ENCODE data around the gene KRTAP12-4.
"Not testable (repeated sequence)": the region's sequence is repeated elsewhere in the genome, so short reads cannot be mapped to it uniquely, and the experiment has no call there.

KRTAP12-4 gene

GRCh38 chr21:44653656-44654575 is 543 bp downstream of the KRTAP12-4 start:
- DNase-seq (ENCODE audit: low spot score) = no peak

GRCh38 chr21:44653123-44653522 is 1.3 kb downstream of the KRTAP12-4 start:
- DNase-seq (ENCODE audit: low spot score) = no peak

GRCh38 chr21:44650973-44651675 is 3.3 kb downstream of the KRTAP12-4 start:
- DNase-seq (ENCODE audit: low spot score) = no peak

GRCh38 chr21:44650265-44650972 is 4.0 kb downstream of the KRTAP12-4 start:
- no peak for DNase-seq (ENCODE audit: low spot score)

- no peak for DNase-seq (ENCODE audit: low spot score)
These were observed 4.8 kb downstream of the KRTAP12-4 start for GRCh38 chr21:44649521-44650100.

- no peak for DNase-seq (ENCODE audit: low spot score)
These were observed 5.7 kb downstream of the KRTAP12-4 start for GRCh38 chr21:44648557-44649311.

GRCh38 chr21:44647222-44647552 is 7.3 kb downstream of the KRTAP12-4 start:
- DNase-seq (ENCODE audit: low spot score) = no peak

GRCh38 chr21:44646366-44647221 is 7.9 kb downstream of the KRTAP12-4 start, which contains the start of gene KRTAP10-11:
KRTAP10-11 (plus strand) TSS chr21:44646414; CDS start chr21:44646459, 45 bp downstream.
- not testable (repeated sequence) for DNase-seq (ENCODE audit: low spot score)

GRCh38 chr21:44644878-44645277 is 9.6 kb downstream of the KRTAP12-4 start:
- no peak for DNase-seq (ENCODE audit: low spot score)

- no peak for DNase-seq (ENCODE audit: low spot score)
These were observed 10.6 kb downstream of the KRTAP12-4 start for GRCh38 chr21:44643741-44644310.

GRCh38 chr21:44640761-44641160 is 13.7 kb downstream of the KRTAP12-4 start:
- no peak for DNase-seq (ENCODE audit: low spot score)

GRCh38 chr21:44639331-44639655 is 15.2 kb downstream of the KRTAP12-4 start:
- no peak for DNase-seq (ENCODE audit: low spot score)

GRCh38 chr21:44638506-44639330 is 15.7 kb downstream of the KRTAP12-4 start:
- DNase-seq (ENCODE audit: low spot score) = not testable (repeated sequence)

- DNase-seq (ENCODE audit: low spot score) = not testable (repeated sequence)
These were observed 16.6 kb downstream of the KRTAP12-4 start for GRCh38 chr21:44637851-44638348.

- no peak for DNase-seq (ENCODE audit: low spot score)
These were observed 17.2 kb downstream of the KRTAP12-4 start, which contains the start of gene KRTAP10-10 for GRCh38 chr21:44637018-44637850. KRTAP10-10 (plus strand) TSS chr21:44637356; CDS start chr21:44637418, 62 bp downstream.

- DNase-seq (ENCODE audit: low spot score) = no peak
These were observed 18.0 kb downstream of the KRTAP12-4 start for GRCh38 chr21:44636209-44637017.

GRCh38 chr21:44632067-44632466 is 22.4 kb downstream of the KRTAP12-4 start:
- DNase-seq (ENCODE audit: low spot score) = no peak
